ENCODE results near the gene SCCPDH. TPM values are rescaled to one million over a fixed set of nuclear protein-coding genes. Genes with fewer than 3 reads are reported as not detected.
"Not testable (repeated sequence)": the region's sequence is repeated elsewhere in the genome, so short reads cannot be mapped to it uniquely, and the experiment has no call there.

The SCCPDH gene
- total and polyA plus RNA-seq, 2 of the 13 experiments (the other 11 are each of a cell fraction or from before 2014, with no cell fraction given), result 36.7 to 62.3 TPM

GRCh38 chr1:246811985-246812384 lies 87.8 kb downstream of the SCCPDH start (continued):
- TF ChIP-seq ZNF496 (CRISPR knock-in tag; IDR thresholded peaks at IDR 0.05; ENCODE audit: insufficient replicate concordance) (no peak), MTA3 (CRISPR knock-in tag; IDR thresholded peaks at IDR 0.05) (no peak), CREB1 (IDR thresholded peaks at IDR 0.05) (no peak), CREB1 (CRISPR knock-in tag; IDR thresholded peaks at IDR 0.05) (no peak), ZSCAN29 (CRISPR knock-in tag; conservative IDR thresholded peaks at IDR 0.05) (no peak)
- TF ChIP-seq, protein P1, sequence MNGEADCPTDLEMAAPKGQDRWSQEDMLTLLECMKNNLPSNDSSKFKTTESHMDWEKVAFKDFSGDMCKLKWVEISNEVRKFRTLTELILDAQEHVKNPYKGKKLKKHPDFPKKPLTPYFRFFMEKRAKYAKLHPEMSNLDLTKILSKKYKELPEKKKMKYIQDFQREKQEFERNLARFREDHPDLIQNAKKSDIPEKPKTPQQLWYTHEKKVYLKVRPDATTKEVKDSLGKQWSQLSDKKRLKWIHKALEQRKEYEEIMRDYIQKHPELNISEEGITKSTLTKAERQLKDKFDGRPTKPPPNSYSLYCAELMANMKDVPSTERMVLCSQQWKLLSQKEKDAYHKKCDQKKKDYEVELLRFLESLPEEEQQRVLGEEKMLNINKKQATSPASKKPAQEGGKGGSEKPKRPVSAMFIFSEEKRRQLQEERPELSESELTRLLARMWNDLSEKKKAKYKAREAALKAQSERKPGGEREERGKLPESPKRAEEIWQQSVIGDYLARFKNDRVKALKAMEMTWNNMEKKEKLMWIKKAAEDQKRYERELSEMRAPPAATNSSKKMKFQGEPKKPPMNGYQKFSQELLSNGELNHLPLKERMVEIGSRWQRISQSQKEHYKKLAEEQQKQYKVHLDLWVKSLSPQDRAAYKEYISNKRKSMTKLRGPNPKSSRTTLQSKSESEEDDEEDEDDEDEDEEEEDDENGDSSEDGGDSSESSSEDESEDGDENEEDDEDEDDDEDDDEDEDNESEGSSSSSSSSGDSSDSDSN (CRISPR knock-in tag; IDR thresholded peaks at IDR 0.05), result no peak

- H4K20me1 ChIP-seq (ENCODE audit: insufficient read depth, low read length); DNase-seq (ENCODE audit: low spot score); H3K4me3 ChIP-seq (replicated peaks in 1 of 3; ENCODE audit: insufficient read depth in 1 of 3, low read depth in 2 of 3, low read length in 3 of 3); H3K27ac ChIP-seq (ENCODE audit: extremely low read length, insufficient read depth, low read length); H3K36me3 ChIP-seq (replicated peaks in 1 of 2; ENCODE audit: control insufficient read depth in 1 of 2, insufficient read depth in 2 of 2, low read length in 2 of 2); H2AFZ ChIP-seq (ENCODE audit: low read length); BruUV-seq (replicated peaks); H3K79me2 ChIP-seq (ENCODE audit: insufficient read depth, low read length); ATAC-seq; POLR2A ChIA-PET; H3K4me2 ChIP-seq (ENCODE audit: low read depth, low read length); H3K9me3 ChIP-seq (ENCODE audit: low read length); CTCF ChIA-PET (ENCODE audit: low intra/inter-chr PET ratio, low total read pairs); in situ Hi-C loops (cut with HindIII; ENCODE audit: extremely low pct_ligation_motif_present, low pct_unique_long_range_greater_than_20kb); FAIRE-seq; H3K9ac ChIP-seq (ENCODE audit: insufficient read depth, low read depth, low read length); intact Hi-C loops (cut with micrococcal nuclease; ENCODE audit: unreplicated experiment): not testable (repeated sequence)
- Histone ChIP-seq H3K4me1 (ENCODE audit: insufficient read depth, low read length) (peaks cover 36% of the 10 kb centered on the region), H3K27me3 (ENCODE audit: control insufficient read depth in 1 of 2, insufficient read depth in 2 of 2, low read length in 2 of 2) (peaks cover 0 to 26% of the 10 kb centered on the region in 2 experiments; a peak in 3 of 5 replicates)
- WGBS (ENCODE audit: low lambda C conversion rate), result 83% methylated on average over 4 of the region's 4 CpGs
Measured at GRCh38 chr1:246813325-246813724, 89.1 kb downstream of the SCCPDH start.

Data from HepG2 (cell line).